CD4-positive, alpha-beta T cell treated with Interleukin-12 subunit alpha and Interleukin-12 subunit beta, for 1 hour (primary cell): Measurements from ENCODE around the gene FGGY.

Experiments
- DNase-seq: peaks from one replicate; pipeline ENCODE4 v3.0.0-alpha.2; 2020

Gene FGGY

GRCh38 chr1:59805554-59805953 is 508.7 kb downstream of the FGGY start:
- DNase-seq: no peak
